ENCODE measurements around the gene EFTUD2. TPM values are rescaled to one million over a fixed set of nuclear protein-coding genes. Genes with fewer than 3 reads are reported as not detected.

EFTUD2 gene
- total RNA-seq, 1 donor from 2014 or later = 192 TPM

GRCh38 chr17:44941712-44942331 is 42.6 kb upstream of the EFTUD2 start:
- H3K36me3 Mint-ChIP-seq (ENCODE audit: low read depth) = peaks cover 33% of the 10 kb centered on the region
- no peaks in the 10 kb centered on the region for H3K9me3 Mint-ChIP-seq
- H3K4me1 Mint-ChIP-seq = peaks cover 31% of the 10 kb centered on the region
- peak overlapping the region; percentile 65 for H3K4me3 Mint-ChIP-seq
- H3K27me3 Mint-ChIP-seq (ENCODE audit: low read depth) = no peaks in the 10 kb centered on the region
- H3K27ac Mint-ChIP-seq (ENCODE audit: unreplicated experiment) = no peak overlapping the region
- no peak for TF ChIP-seq CTCF (conservative IDR thresholded peaks at IDR 0.05)
- DNase-seq (ENCODE audit: low read depth, low spot score) = no peak

- Mint-ChIP-seq H3K4me1 (peaks cover 23% of the 10 kb centered on the region), H3K27ac (ENCODE audit: unreplicated experiment) (no peak overlapping the region), H3K9me3 (no peaks in the 10 kb centered on the region), H3K36me3 (ENCODE audit: low read depth) (peaks cover 29% of the 10 kb centered on the region), H3K4me3 (no peak overlapping the region), H3K27me3 (ENCODE audit: low read depth) (no peaks in the 10 kb centered on the region)
- DNase-seq (ENCODE audit: low read depth, low spot score) = no peak
- no peak for TF ChIP-seq CTCF (conservative IDR thresholded peaks at IDR 0.05)
Measured at GRCh38 chr17:44940768-44941167, 41.5 kb upstream of the EFTUD2 start.

GRCh38 chr17:44940317-44940716 is 41.1 kb upstream of the EFTUD2 start:
- no peak for TF ChIP-seq CTCF (conservative IDR thresholded peaks at IDR 0.05)
- no peak for DNase-seq (ENCODE audit: low read depth, low spot score)
- Mint-ChIP-seq H3K36me3 (ENCODE audit: low read depth) (peaks cover 29% of the 10 kb centered on the region), H3K9me3 (no peaks in the 10 kb centered on the region), H3K27ac (ENCODE audit: unreplicated experiment) (no peak overlapping the region), H3K4me1 (peaks cover 23% of the 10 kb centered on the region), H3K4me3 (no peak overlapping the region), H3K27me3 (ENCODE audit: low read depth) (no peaks in the 10 kb centered on the region)

- Mint-ChIP-seq H3K4me3 (no peak overlapping the region), H3K36me3 (ENCODE audit: low read depth) (peaks cover 13% of the 10 kb centered on the region), H3K27me3 (ENCODE audit: low read depth) (no peaks in the 10 kb centered on the region), H3K27ac (ENCODE audit: unreplicated experiment) (no peak overlapping the region), H3K4me1 (no peaks in the 10 kb centered on the region), H3K9me3 (no peaks in the 10 kb centered on the region)
- DNase-seq (ENCODE audit: low read depth, low spot score) = no peak
- TF ChIP-seq CTCF (conservative IDR thresholded peaks at IDR 0.05) = no peak
Measured at GRCh38 chr17:44935116-44935515, 35.9 kb upstream of the EFTUD2 start.

GRCh38 chr17:44934745-44935105 is 35.5 kb upstream of the EFTUD2 start:
- Mint-ChIP-seq H3K27ac (ENCODE audit: unreplicated experiment) (no peak overlapping the region), H3K36me3 (ENCODE audit: low read depth) (peaks cover 12% of the 10 kb centered on the region), H3K9me3 (no peaks in the 10 kb centered on the region), H3K4me1 (no peaks in the 10 kb centered on the region), H3K27me3 (ENCODE audit: low read depth) (no peaks in the 10 kb centered on the region), H3K4me3 (no peak overlapping the region)
- no peak for TF ChIP-seq CTCF (conservative IDR thresholded peaks at IDR 0.05)
- no peak for DNase-seq (ENCODE audit: low read depth, low spot score)

Measured in neural crest cell (in vitro differentiated cells).